Measurements from ENCODE around the gene CBX7.

- TF ChIP-seq CTCF (IDR thresholded peaks at IDR 0.05) (no peak), POLR2A (IDR thresholded peaks at IDR 0.05) (no peak)
These were observed 70.9 kb downstream of the CBX7 start for GRCh38 chr22:39081598-39081997.
